H9 (cell line): ENCODE measurements around the gene HSD17B2. TPM values are rescaled to one million over a fixed set of nuclear protein-coding genes. Genes with fewer than 3 reads are reported as not detected.

ENCODE experiments used
- DNase-seq: peaks from one replicate; pipeline ENCODE4 v3.0.0-alpha.2; 2017
- H2AFZ ChIP-seq: one replicate; pipeline ENCODE4 v1.6.1; 2013; ENCODE audit warnings: mild to moderate bottlenecking, low read length, control low read depth, moderate library complexity
- H2AK5ac ChIP-seq: 2 replicates; pipeline ENCODE4 v1.6.1; 2013; ENCODE audit warnings: low read length, control low read depth, mixed read lengths; ENCODE audit not compliant: insufficient read length
- H2BK120ac ChIP-seq: one replicate; pipeline ENCODE4 v1.6.1; 2013; ENCODE audit warnings: low read depth, mild to moderate bottlenecking, low read length, control low read depth, inconsistent platforms; ENCODE audit not compliant: poor library complexity, severe bottlenecking
- H2BK12ac ChIP-seq: 2 replicates; pipeline ENCODE4 v1.6.1; 2013; ENCODE audit warnings: low read length, control low read depth, mixed read lengths, low read depth; ENCODE audit not compliant: insufficient read length
- H2BK15ac ChIP-seq: 2 replicates; pipeline ENCODE4 v1.6.1; 2013; ENCODE audit warnings: low read depth, low read length, control low read depth
- H2BK20ac ChIP-seq: one replicate; pipeline ENCODE4 v1.6.1; 2013; ENCODE audit warnings: low read depth, mild to moderate bottlenecking, low read length, control low read depth, inconsistent platforms; ENCODE audit not compliant: poor library complexity, severe bottlenecking
- H2BK5ac ChIP-seq: 2 replicates; pipeline ENCODE4 v1.6.1; 2013; ENCODE audit warnings: low read length, control low read depth, mixed read lengths; ENCODE audit not compliant: insufficient read length
- H3K14ac ChIP-seq: 2 replicates; pipeline ENCODE4 v1.6.1; 2013; ENCODE audit warnings: low read length, control low read depth; ENCODE audit not compliant: insufficient read depth
- H3K18ac ChIP-seq: 2 replicates; pipeline ENCODE4 v1.6.1; 2013; ENCODE audit warnings: low read depth, mild to moderate bottlenecking, mixed read lengths, low read length, control low read depth; ENCODE audit not compliant: insufficient read length
- H3K23ac ChIP-seq: 2 replicates; pipeline ENCODE4 v1.6.1; 2013; ENCODE audit warnings: low read length, control low read depth, mixed read lengths, low read depth; ENCODE audit not compliant: insufficient read length
- H3K23me2 ChIP-seq: 2 replicates; pipeline ENCODE4 v1.6.1; 2013; ENCODE audit warnings: low read depth, mild to moderate bottlenecking, mixed read lengths, low read length, control low read depth; ENCODE audit not compliant: insufficient read length, poor library complexity, severe bottlenecking
- H3K27ac ChIP-seq: 2 replicates; pipeline ENCODE4 v1.5.1; 2013; ENCODE audit warnings: low read length, control low read depth, mixed read lengths, low read depth; ENCODE audit not compliant: insufficient read length
- H3K27me3 ChIP-seq: 2 replicates; pipeline ENCODE4 v1.6.1; 2013; ENCODE audit warnings: low read length, control low read depth, inconsistent platforms; ENCODE audit not compliant: insufficient read depth
- H3K4ac ChIP-seq: 2 replicates; pipeline ENCODE4 v1.6.1; 2013; ENCODE audit warnings: low read depth, mild to moderate bottlenecking, control low read depth, inconsistent platforms, low read length, moderate library complexity
- H3K4me1 ChIP-seq: 2 replicates; pipeline ENCODE4 v1.6.1; 2013; ENCODE audit warnings: low read length, control low read depth, inconsistent platforms; ENCODE audit not compliant: insufficient read depth
- H3K4me2 ChIP-seq: 2 replicates; pipeline ENCODE4 v1.6.1; 2013; ENCODE audit warnings: low read length, control low read depth, mixed read lengths; ENCODE audit not compliant: insufficient read length, insufficient read depth
- H3K56ac ChIP-seq: 2 replicates; pipeline ENCODE4 v1.6.1; 2013; ENCODE audit warnings: low read depth, mild to moderate bottlenecking, mixed read lengths, low read length, control low read depth; ENCODE audit not compliant: insufficient read length
- H3K79me1 ChIP-seq: 2 replicates; pipeline ENCODE4 v1.6.1; 2013; ENCODE audit warnings: low read depth, mild to moderate bottlenecking, moderate library complexity, low read length, control low read depth, inconsistent platforms; ENCODE audit not compliant: insufficient read depth, poor library complexity, severe bottlenecking
- H3K79me2 ChIP-seq: 2 replicates; pipeline ENCODE4 v1.6.1; 2013; ENCODE audit warnings: low read length, control low read depth, inconsistent platforms; ENCODE audit not compliant: insufficient read depth
- H3K9ac ChIP-seq: 2 replicates; pipeline ENCODE4 v1.6.1; 2013; ENCODE audit warnings: low read length, control low read depth, mixed read lengths; ENCODE audit not compliant: insufficient read length; ENCODE audit errors: extremely low read depth
- H3K9me3 ChIP-seq: one replicate; pipeline ENCODE4 v1.6.1; 2013; ENCODE audit warnings: low read depth, low read length, inconsistent platforms; ENCODE audit not compliant: control insufficient read depth
- H3T11ph ChIP-seq: one replicate; pipeline ENCODE4 v1.6.1; 2013; ENCODE audit warnings: mild to moderate bottlenecking, low read length, control low read depth, inconsistent platforms
- H4K20me1 ChIP-seq: one replicate; pipeline ENCODE4 v1.6.1; 2013; ENCODE audit not compliant: control insufficient read depth, insufficient read length, insufficient read depth
- H4K5ac ChIP-seq: 2 replicates; pipeline ENCODE4 v1.6.1; 2013; ENCODE audit warnings: low read depth, mild to moderate bottlenecking, mixed read lengths, low read length, control low read depth; ENCODE audit not compliant: insufficient read length
- H4K8ac ChIP-seq: replicated peaks from 2 replicates; pipeline ENCODE4 v1.6.1; 2013; ENCODE audit warnings: low read length, control low read depth, mixed read lengths, low read depth; ENCODE audit not compliant: insufficient read length
- H4K91ac ChIP-seq: 2 replicates; pipeline ENCODE4 v1.6.1; 2013; ENCODE audit warnings: low read depth, mild to moderate bottlenecking, moderate library complexity, mixed read lengths, low read length, control low read depth; ENCODE audit not compliant: insufficient read length
- H3K27ac Mint-ChIP-seq, 3 experiments: 2 replicates in 2 of 3; 3 replicates in 1 of 3; pipeline ENCODE4 v1.8.0; 2020 to 2021; ENCODE audit warnings: mixed read lengths in 3 of 3, mild to moderate bottlenecking in 1 of 3, moderate library complexity in 1 of 3
- H3K27me3 Mint-ChIP-seq: 2 replicates; pipeline ENCODE4 v1.8.0; 2021; ENCODE audit warnings: low read depth, mild to moderate bottlenecking, moderate library complexity, mixed read lengths
- H3K36me3 Mint-ChIP-seq, 3 experiments: 2 replicates in 2 of 3; 3 replicates in 1 of 3; pipeline ENCODE4 v1.8.0; 2020 to 2021; ENCODE audit warnings: low read depth in 3 of 3, mixed read lengths in 3 of 3; ENCODE audit not compliant: insufficient read depth in 1 of 3
- H3K4me1 Mint-ChIP-seq, 2 experiments: 2 replicates each; pipeline ENCODE4 v1.8.0; 2020; ENCODE audit warnings: mixed read lengths in 2 of 2
- H3K4me3 Mint-ChIP-seq, 2 experiments: 2 replicates in 1 of 2; 3 replicates in 1 of 2; pipeline ENCODE4 v1.8.0; 2020 to 2021; ENCODE audit warnings: mild to moderate bottlenecking in 2 of 2, mixed read lengths in 2 of 2, moderate library complexity in 1 of 2
- H3K9me3 Mint-ChIP-seq, 2 experiments: 2 replicates in 1 of 2; 3 replicates in 1 of 2; pipeline ENCODE4 v1.8.0; 2020; ENCODE audit warnings: mild to moderate bottlenecking in 2 of 2, mixed read lengths in 2 of 2, moderate library complexity in 1 of 2
- CTCF ChIP-seq: fragments of 200-600 bp; sonication (generic); conservative IDR thresholded peaks from 3 replicates; pipeline ENCODE4 v1.8.0; 2021; ENCODE audit warnings: antibody characterized with exemption, mild to moderate bottlenecking
- WGBS: extraction: QIAGEN DNeasy Blood & Tissue Kit; methylation state at CpG from one replicate; pipeline ENCODE4 v1.1.7; 2013; ENCODE audit warnings: missing lambda C conversion rate, low lambda C conversion rate, mixed read lengths; ENCODE audit not compliant: insufficient read length; ENCODE audit errors: extremely low coverage; 5-methylcytosine and 5-hydroxymethylcytosine counted together
- total RNA-seq: library from RNA; stranded (reverse); gene quantifications from 2 replicates; pipeline ENCODE4 v1.2.1, GENCODE V29; 2021

HSD17B2 gene
- total RNA-seq, 1 experiment from 2014 or later, result not detected

- Mint-ChIP-seq H3K27ac (no peak overlapping the region), H3K4me1 (no peaks in the 10 kb centered on the region), H3K27me3 (peaks cover 12% of the 10 kb centered on the region), H3K36me3 (no peaks in the 10 kb centered on the region), H3K9me3 (peaks cover 3 to 8% of the 10 kb centered on the region in 2 experiments; a peak in 4 of 5 replicates), H3K4me3 (no peak overlapping the region)
- no peak for TF ChIP-seq CTCF
- Histone ChIP-seq H3K18ac (no peak overlapping the region), H3K4me1 (no peaks in the 10 kb centered on the region), H2BK12ac (no peak overlapping the region), H2BK120ac (no peak overlapping the region), H3K4me2 (no peak overlapping the region), H3K27me3 (no peaks in the 10 kb centered on the region), H3K23me2 (no peaks in the 10 kb centered on the region), H3K9ac (no peak overlapping the region), H2AK5ac (no peak overlapping the region), H3K9me3 (no peaks in the 10 kb centered on the region), H2BK5ac (no peak overlapping the region), H4K91ac (no peak overlapping the region), H2BK15ac (no peak overlapping the region), H4K5ac (no peak overlapping the region), H2AFZ (no peak overlapping the region), H3K4ac (no peak overlapping the region), H3K79me1 (no peaks in the 10 kb centered on the region), H3K14ac (no peak overlapping the region), H3K23ac (no peak overlapping the region), H3T11ph (no peak overlapping the region), H4K20me1 (no peaks in the 10 kb centered on the region), H3K56ac (no peak overlapping the region), H2BK20ac (no peak overlapping the region), H3K79me2 (no peaks in the 10 kb centered on the region), H4K8ac (no peak overlapping the region), H3K27ac (no peak overlapping the region)
- no peak for DNase-seq
- WGBS, result no CpG with 5 or more reads among the region's 8 CpGs
These were observed 15.5 kb upstream of the HSD17B2 start for GRCh38 chr16:82019535-82019934.
